Fibroblast of mammary gland (primary cell): ENCODE results near the gene NDUFS4.

Source experiments
- DNase-seq: peaks from one replicate; pipeline ENCODE4 v3.0.0-alpha.2; 2010; ENCODE audit warnings: low read depth
- H3K4me3 ChIP-seq: 2 replicates; pipeline ENCODE4 v1.5.1; 2011; ENCODE audit warnings: low read depth, mild to moderate bottlenecking, low read length, moderate library complexity; ENCODE audit not compliant: control insufficient read depth
- CTCF ChIP-seq: conservative IDR thresholded peaks from 2 replicates; pipeline ENCODE4 v1.5.1; 2011; ENCODE audit warnings: low read depth, low read length, inconsistent platforms; ENCODE audit not compliant: control insufficient read depth, insufficient read depth

NDUFS4 gene

GRCh38 chr5:53554444-53554843, 6.0 kb upstream of the NDUFS4 start:
- no peak for DNase-seq
- no peak overlapping the region for H3K4me3 ChIP-seq
- TF ChIP-seq CTCF, result no peak

- no peak for TF ChIP-seq CTCF
- no peak overlapping the region for H3K4me3 ChIP-seq
- no peak for DNase-seq
These were observed 5.3 kb upstream of the NDUFS4 start for GRCh38 chr5:53555160-53555559.

- no peak overlapping the region for H3K4me3 ChIP-seq
- no peak for DNase-seq
- TF ChIP-seq CTCF, result no peak
These were observed 4.4 kb upstream of the NDUFS4 start for GRCh38 chr5:53556001-53556400.

GRCh38 chr5:53557386-53557785, 3.1 kb upstream of the NDUFS4 start:
- no peak for TF ChIP-seq CTCF
- DNase-seq, result peak; percentile 59
- H3K4me3 ChIP-seq, result no peak overlapping the region

DNA sequence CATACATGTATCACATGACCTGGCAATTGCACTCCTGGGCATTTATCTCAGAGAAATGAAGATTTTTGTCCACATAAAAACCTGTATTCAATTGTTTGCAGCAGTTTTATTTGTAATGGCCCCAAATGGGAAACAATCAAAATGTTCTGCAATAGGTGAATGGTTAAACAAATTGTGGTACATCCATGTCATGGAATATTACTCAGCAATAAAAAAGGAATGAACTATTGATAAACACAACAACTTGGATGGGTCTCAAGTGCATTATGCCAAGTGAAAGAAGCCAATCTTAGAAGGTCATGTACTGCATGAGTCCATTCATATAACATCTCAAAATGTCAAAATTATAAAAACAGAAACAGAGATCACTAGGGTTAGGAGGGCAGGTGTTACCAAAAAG, 1.5 kb upstream of the NDUFS4 start:
- DNase-seq, result no peak

GRCh38 chr5:53560028-53560427, 411 bp upstream of the NDUFS4 start:
- TF ChIP-seq CTCF, result no peak
- no peak for DNase-seq
- peak overlapping the region; percentile 91 for H3K4me3 ChIP-seq

More for the DNA sequence above, 1.5 kb upstream of the NDUFS4 start:
- no peak overlapping the region for H3K4me3 ChIP-seq
- TF ChIP-seq CTCF, result no peak

- TF ChIP-seq CTCF, result no peak
- no peak overlapping the region for H3K4me3 ChIP-seq
- no peak for DNase-seq
These were observed 8.0 kb downstream of the NDUFS4 start for GRCh38 chr5:53568401-53568800.
